Measurements from ENCODE around the gene ADAMTS2. TPM values are rescaled to one million over a fixed set of nuclear protein-coding genes. Genes with fewer than 3 reads are reported as not detected.

The ADAMTS2 gene
- total and polyA plus RNA-seq, 2 of the 8 experiments (the other 6 are each of a cell fraction or from before 2014, with no cell fraction given), result 6.6 to 7.3 TPM

- TF ChIP-seq USF2 (IDR thresholded peaks at IDR 0.05; ENCODE audit: low read length), result no peak
- TF ChIP-seq CHD2 (IDR thresholded peaks at IDR 0.05; ENCODE audit: low read length), result no peak
Measured at GRCh38 chr5:179393078-179393477, 47.8 kb upstream of the ADAMTS2 start (continued).
